ENCODE results near the gene DTNA.
A peak's percentile ranks its signal among the peaks of the same experiment; 100 is the strongest.
"Not testable (repeated sequence)": the region's sequence is repeated elsewhere in the genome, so short reads cannot be mapped to it uniquely, and the experiment has no call there.

DTNA gene

DNA sequence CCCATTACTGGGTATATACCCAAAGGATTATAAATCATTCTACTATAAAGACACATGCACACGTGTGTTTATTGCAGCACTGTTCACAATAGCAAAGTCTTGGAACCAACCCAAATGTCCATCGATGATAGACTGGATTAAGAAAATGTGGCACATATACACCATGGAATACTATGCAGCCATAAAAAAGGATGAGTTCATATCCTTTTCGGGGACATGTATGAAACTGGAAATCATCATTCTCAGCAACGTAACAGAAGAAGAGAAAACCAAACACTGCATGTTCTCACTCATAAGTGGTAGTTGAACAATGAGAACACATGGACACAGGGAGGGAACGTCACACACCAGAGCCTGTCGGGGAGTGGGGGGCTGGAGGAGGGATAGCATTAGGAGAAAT, 15.6 kb downstream of the DTNA start:
- not testable (repeated sequence) for DNase-seq (ENCODE audit: low spot score)

GRCh38 chr18:34726286-34727004, 16.3 kb downstream of the DTNA start:
- DNase-seq (ENCODE audit: low spot score): no peak

DNA sequence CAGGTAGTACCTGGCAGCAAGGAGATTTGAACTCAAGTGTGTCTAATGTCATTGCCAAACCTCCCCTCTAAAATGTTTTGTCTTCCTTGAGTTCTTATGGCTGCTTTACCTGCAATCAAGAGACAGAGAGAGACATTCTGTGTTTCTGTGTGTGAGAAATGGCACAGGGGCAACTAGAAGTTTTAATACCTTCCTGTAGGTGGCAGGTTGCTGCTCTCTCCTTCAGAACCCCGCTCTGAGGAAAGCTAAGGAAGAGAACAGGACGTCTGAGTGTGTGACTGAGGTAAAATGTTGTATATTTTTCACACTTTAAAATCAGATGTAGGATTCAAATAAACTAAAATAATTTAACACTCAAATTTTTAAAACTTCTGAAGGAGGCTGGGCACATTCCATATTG, 19.2 kb downstream of the DTNA start:
- no peak for DNase-seq (ENCODE audit: low spot score)

DNA sequence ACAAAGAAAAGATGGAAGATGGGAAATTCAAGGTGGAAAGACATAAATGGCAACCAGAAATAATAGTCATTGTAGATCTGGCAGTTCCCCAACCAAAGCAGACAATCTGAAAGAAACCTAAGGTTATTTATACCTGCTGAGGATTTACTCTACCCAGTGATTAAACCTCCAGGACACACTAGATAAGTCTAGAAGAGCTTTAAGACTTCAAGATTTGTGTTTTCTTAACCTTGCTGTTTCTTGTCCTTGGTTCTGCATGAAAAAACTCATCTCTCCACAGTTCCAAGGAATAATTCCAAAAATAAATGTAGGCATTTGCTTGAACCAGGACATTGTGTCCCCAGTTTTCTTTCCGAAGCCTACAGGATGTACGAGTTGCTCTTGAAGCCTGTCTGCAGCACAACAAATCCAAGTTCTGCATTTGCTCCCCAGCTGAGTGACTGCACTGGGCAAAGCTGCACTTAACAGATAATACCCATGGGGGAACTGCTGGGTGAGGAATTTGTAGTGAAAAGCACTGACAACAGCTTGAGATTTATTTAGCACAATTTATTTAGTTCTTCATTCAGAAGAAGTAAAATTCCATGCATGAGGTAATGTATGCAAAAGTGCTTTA, 19.8 kb downstream of the DTNA start:
- DNase-seq (ENCODE audit: low spot score): no peak

DNA sequence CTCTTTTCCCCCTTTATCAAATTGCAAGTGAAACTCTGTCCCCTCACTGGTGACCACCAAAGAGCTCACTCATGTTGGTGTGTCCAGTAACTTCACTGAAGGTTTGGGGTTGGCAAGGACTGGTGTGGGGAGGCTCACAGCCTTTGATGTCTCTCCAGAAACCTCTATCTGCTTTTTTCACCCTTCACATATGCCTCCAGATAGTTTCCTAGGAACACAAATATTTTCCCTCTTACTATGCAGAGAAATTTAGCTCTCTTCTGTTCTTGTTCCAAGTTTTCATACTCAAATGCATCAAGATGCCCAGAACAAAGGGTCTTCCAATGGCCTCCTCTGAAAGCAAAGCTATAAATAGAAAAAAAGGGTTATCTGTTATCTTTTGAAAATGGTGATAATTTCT, 20.7 kb downstream of the DTNA start:
- no peak for DNase-seq (ENCODE audit: low spot score)

DNA sequence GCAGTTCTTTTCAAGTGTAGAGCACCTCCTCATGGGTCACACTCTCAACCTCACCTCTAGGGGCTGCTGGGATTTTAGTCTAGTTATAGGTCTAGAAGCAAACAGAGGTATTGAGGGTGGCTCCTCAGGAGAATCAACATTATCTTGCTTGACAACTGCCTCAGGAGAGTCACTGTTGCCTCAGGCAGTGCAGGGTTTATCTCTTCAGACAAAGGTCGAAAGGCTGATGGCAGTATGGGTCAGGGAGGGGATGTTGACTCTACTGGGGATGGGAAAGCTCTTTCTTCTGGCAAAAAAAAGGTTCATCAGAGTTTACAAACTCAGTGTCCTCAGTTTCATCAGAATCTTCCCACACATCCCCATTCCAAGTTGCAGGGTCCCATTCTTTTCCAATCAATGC, 24.0 kb downstream of the DTNA start:
- no peak for DNase-seq (ENCODE audit: low spot score)

DNA sequence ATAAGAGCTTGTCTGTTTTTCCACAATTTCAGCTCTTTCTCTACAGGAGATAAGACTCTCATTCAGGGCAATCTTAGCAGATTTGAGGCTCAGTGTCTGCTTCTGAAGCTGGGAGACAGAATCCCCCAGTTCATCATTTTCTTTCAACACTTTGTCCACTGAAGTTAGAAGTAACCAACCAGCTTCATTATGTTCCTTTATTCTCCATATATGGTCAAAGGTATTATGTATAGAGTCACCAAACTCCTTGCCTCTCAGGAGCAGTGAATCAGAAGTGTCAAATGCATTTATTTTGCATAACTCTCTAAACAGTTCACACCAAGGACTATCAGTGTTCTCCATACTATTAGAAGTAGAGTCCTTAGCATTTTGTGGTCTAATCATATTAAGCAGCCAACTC, 24.4 kb downstream of the DTNA start:
- not testable (repeated sequence) for DNase-seq (ENCODE audit: low spot score)

- DNase-seq (ENCODE audit: low spot score): no peak
These were observed 28.2 kb downstream of the DTNA start for GRCh38 chr18:34738175-34738894.

DNA sequence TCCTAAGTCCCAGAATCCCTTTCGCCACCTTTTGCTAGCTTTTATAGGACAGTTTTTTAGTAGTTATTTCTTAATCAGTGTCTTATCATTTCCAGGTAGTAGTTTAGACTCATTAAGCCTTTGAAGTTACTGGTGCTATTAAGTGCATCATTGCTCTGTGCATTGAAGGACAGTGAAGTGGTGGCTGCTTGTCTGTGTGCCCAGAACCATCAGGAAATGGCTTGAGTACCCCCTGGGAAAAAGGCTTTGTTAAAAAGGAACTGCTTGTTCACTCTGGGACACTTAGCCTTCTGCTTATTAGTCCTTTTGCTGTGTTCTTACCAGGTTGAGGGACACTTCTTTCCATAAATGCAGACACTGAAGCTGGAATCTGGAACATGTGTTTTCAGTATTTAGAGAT, 30.0 kb downstream of the DTNA start:
- DNase-seq (ENCODE audit: low spot score): no peak

DNA sequence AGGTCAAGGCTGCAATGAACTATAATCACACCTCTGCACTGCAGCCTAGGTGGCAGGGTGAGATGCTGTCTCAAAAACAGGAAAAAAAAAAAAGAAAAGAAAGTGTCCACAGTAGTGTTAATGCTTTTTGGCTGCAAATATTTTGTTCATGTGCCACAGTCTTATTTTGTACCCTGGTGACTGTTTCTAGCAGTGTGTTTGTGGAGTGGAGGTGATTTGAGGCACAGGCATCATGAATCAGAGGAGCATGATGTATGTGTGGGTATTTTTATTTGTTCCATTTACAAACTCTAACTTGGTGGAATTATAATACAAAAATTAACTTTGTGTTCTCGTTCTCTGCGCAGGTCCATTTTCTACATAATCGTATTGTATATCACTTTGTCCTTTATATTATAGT, 30.6 kb downstream of the DTNA start:
- DNase-seq (ENCODE audit: low spot score): no peak

DNA sequence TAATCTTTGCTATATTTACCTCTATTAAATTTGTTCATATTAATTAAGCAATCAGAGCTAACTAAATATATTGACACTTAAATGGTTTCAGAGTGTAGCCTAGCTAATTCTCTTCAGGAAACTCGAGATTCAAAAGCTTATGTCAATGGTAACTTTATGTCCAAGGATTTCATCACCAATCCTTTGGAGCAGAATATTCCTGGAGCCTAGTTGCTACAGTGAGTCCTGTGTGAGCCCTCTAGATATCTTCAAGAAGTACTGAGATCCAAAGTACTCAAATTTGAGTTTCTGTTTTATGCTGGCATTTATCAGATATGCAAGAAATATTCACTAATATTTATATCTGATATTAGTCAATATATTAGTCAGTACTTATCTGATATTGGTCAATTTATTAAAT, 31.3 kb downstream of the DTNA start:
- no peak for DNase-seq (ENCODE audit: low spot score)

DNA sequence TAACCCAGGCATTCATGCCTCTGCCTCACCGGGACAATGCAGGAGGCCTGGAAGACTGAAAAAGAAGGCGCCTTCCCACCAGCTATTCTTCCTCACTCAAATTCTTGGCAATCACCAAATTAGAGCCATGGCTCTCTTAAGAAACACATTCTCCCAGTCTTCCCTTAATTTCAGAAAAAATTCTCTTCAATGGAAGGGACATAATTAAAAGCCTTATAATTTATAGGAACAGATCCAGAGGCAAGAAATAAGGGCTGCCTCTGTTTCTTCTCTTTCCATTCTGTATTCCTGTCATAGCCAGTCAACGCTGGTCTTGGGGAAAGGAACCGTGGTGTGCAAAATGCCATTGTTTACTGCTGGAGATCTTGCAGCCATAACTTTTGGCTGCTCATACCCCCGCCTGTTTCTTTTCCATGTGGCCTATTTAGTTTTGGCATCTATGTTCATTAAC, 32.8 kb downstream of the DTNA start:
- peak; percentile 74 for DNase-seq (ENCODE audit: low spot score)

DNA sequence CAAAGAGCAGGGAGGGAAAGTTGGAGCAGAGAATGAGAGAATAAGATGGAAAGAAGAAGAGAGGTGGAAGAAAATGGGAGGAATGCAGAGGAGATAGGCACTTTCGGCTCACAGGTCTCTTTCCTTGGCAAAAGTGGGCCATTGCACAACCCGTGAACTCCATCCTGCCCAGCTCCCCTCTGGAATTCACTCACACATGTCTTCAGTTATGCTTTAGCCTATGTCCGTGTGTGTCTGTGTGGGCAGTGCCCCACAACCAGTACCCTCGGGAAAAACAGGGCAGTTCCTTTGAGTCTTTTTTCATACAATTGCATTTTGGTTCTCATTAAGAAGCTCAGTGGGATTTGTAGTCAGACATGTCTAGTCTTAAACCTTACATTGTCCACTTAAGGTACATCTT, 34.5 kb downstream of the DTNA start:
- DNase-seq (ENCODE audit: low spot score): no peak

DNA sequence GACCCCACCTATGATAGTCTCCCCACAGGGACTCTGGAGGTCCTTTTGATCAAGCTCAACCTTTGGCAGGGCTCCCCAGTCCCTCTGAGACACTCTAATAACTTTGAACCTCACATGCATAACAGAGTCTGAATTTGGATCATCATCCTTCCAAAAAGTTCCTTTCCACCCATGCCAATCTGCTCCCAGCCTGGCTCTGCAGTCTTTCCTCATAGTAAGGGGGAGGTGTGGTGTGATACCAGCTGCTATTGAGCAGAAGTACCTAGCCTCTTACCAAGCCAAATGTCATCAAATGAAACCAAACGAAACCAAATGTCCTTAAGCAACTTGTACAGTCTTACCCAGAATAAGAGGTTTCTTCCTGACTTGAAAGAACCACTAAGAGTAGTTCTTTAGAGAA, 36.5 kb downstream of the DTNA start:
- DNase-seq (ENCODE audit: low spot score): no peak

- no peak for DNase-seq (ENCODE audit: low spot score)
These were observed 39.6 kb downstream of the DTNA start for GRCh38 chr18:34749721-34750120.

- no peak for DNase-seq (ENCODE audit: low spot score)
These were observed 42.0 kb downstream of the DTNA start for GRCh38 chr18:34752056-34752455.

DNA sequence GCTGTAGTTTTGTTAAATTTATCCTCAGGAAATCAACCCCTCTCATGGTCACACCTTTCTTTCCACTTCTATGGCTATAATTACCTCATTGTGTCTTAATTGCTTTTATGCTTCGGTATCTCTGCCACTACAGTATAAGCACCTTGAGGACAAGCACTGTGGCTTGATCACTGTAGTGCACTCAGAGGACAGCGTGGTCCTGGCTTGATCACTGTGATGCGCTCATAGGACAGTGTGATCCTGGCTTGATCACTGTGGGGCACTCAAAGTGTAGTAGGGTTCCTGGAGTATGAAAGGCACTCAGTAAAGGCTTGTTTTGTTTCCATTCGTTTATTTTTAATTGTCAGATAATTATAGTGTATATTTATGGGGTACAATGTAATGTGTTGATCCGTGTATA, 44.2 kb downstream of the DTNA start:
- DNase-seq (ENCODE audit: low spot score): no peak

- no peak for DNase-seq (ENCODE audit: low spot score)
These were observed 47.6 kb downstream of the DTNA start for GRCh38 chr18:34757666-34758065.

DNA sequence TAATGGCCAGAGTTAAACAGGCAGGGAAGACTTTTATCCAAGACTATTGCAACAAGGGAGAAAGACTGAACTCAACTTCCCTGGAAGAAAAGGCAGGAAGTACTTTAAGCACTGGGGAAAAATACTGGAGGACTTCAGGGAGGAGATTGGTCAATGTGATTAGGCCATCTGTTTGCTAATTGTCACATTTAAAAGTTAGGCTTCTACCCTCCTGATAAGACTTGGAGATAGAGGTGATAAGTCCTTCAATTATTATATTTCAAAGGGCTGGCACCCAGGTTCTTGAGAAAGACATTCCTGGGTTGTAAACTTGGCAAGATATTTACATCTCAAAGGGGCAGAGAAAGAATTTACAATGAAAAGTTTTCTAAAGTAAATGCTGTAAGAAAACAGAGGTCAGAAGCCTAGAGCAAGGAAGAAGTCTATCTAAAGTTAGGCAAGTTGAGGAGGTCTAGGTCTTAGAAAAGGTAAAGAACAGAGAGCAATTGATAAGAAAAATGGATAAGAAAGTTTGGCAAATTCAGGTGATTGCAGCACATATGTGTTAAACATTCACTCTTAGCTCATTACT, 48.4 kb downstream of the DTNA start:
- no peak for DNase-seq (ENCODE audit: low spot score)

GRCh38 chr18:34760444-34760843, 50.3 kb downstream of the DTNA start:
- peak; percentile 47 for DNase-seq (ENCODE audit: low spot score)

DNA sequence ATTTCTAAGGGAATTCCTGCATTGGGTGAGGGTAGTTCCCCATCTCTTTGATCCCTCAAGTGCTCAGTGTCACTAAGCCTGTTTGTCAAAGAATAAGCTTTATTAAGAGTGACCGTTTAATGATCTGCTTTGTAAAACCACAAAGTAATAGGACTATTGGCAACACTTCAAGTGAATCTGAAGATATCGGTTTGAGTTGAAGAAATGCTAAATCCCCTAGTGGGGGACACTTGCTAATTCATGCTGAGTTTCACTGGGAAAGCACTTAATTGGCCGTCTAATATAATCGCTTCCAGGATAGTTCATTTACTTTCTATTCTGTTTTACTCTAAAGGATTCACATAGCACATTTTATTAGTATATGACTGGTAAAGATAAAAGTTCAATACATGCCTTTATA, 54.4 kb downstream of the DTNA start:
- DNase-seq (ENCODE audit: low spot score): no peak

DNA sequence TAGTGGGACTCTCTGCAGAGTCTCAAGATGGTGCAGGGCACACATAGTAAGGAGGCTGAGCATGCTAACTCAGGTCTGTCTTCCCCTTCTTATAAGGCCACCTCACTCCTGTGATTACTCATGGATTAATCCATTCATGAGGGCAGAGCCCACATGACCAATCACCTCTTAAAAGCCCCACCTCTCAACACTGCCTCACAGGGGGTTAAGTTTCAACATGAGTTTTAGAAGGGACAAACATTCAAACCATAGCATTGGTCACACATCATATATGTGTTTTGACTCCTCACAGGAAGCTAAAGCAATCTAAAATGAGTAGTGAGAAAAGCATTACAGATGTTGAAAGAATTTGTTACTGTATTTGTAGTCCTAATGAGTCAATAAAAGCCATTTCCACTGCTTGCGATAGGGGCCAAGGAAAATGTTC, 57.5 kb downstream of the DTNA start:
- DNase-seq (ENCODE audit: low spot score): no peak

DNA sequence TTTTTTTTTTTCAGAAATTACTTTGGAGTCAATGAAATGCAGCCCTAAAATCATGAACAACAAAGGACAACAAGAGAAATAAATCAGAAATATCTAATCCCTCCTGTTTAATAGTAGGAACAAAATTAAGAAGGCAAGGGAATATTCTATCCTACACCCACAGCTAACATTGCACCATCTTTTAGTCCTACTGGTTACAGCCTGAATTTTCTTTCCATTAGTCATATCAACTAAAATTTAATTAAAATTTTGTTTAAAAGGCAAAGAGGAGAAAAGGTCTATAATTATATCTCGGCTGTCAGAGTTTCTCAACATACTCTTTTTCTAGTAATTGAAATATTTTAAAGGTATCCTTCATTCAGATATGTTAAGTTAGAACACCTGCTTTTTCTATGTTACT, 61.9 kb downstream of the DTNA start:
- no peak for DNase-seq (ENCODE audit: low spot score)

Measured in pons (tissue), 1 donor.